GM19240 (cell line): ENCODE results near the gene ARHGEF33.

Experiments used
- DNase-seq: peaks from one replicate; pipeline ENCODE4 v3.0.0; 2011; ENCODE audit warnings: low spot score; ENCODE audit not compliant: insufficient read length

Gene ARHGEF33

GRCh38 chr2:38889575-38889974, at the start of gene ARHGEF33:
ARHGEF33 (plus strand) TSS chr2:38889875; CDS start chr2:38919448, 29,573 bp downstream.
- DNase-seq: no peak

- DNase-seq: no peak
Measured at GRCh38 chr2:38850045-38850444, 39.6 kb upstream of the ARHGEF33 start.

GRCh38 chr2:38856165-38856564, 33.5 kb upstream of the ARHGEF33 start:
- no peak for DNase-seq

GRCh38 chr2:38862476-38862875, 27.2 kb upstream of the ARHGEF33 start:
- DNase-seq: no peak

GRCh38 chr2:38863061-38863695, 26.5 kb upstream of the ARHGEF33 start:
- DNase-seq: no peak

- DNase-seq: no peak
Measured at GRCh38 chr2:38866773-38867443, 22.8 kb upstream of the ARHGEF33 start.

- no peak for DNase-seq
Measured at GRCh38 chr2:38871432-38871831, 18.2 kb upstream of the ARHGEF33 start.

GRCh38 chr2:38873763-38874162, 15.9 kb upstream of the ARHGEF33 start:
- DNase-seq: no peak

- no peak for DNase-seq
Measured at GRCh38 chr2:38875227-38875575, 14.5 kb upstream of the ARHGEF33 start.

GRCh38 chr2:38875576-38876367, 13.9 kb upstream of the ARHGEF33 start, which contains the start of the genes DHX57 and MORN2:
DHX57 (minus strand) TSS chr2:38875934; CDS start chr2:38868405, 7,529 bp downstream.
MORN2 (plus strand) TSS chr2:38875976.
- DNase-seq: peak; percentile 87

- DNase-seq: no peak
Measured at GRCh38 chr2:38876407-38876806, 13.3 kb upstream of the ARHGEF33 start.

- DNase-seq: no peak
Measured at GRCh38 chr2:38886063-38886462, 3.6 kb upstream of the ARHGEF33 start.

GRCh38 chr2:38887347-38887746, 2.3 kb upstream of the ARHGEF33 start:
- DNase-seq: no peak

GRCh38 chr2:38887902-38888554, 1.6 kb upstream of the ARHGEF33 start:
- DNase-seq: no peak

GRCh38 chr2:38889045-38889444, 630 bp upstream of the ARHGEF33 start:
- DNase-seq: no peak

GRCh38 chr2:38892819-38893218, 3.1 kb downstream of the ARHGEF33 start:
- DNase-seq: no peak

GRCh38 chr2:38898256-38898655, 8.6 kb downstream of the ARHGEF33 start:
- DNase-seq: no peak

- DNase-seq: no peak
Measured at GRCh38 chr2:38900726-38901125, 11.1 kb downstream of the ARHGEF33 start.

GRCh38 chr2:38905251-38905650, 15.6 kb downstream of the ARHGEF33 start:
- no peak for DNase-seq

GRCh38 chr2:38907242-38907641, 17.6 kb downstream of the ARHGEF33 start:
- no peak for DNase-seq

GRCh38 chr2:38907743-38908562, 18.3 kb downstream of the ARHGEF33 start:
- peak; percentile 12 for DNase-seq
